H9 (cell line): ENCODE data around the gene MYOM1. TPM values are rescaled to one million over a fixed set of nuclear protein-coding genes. Genes with fewer than 3 reads are reported as not detected.

Experiments used
- DNase-seq: peaks from one replicate; pipeline ENCODE4 v3.0.0-alpha.2; 2017
- H2AFZ ChIP-seq: one replicate; pipeline ENCODE4 v1.6.1; 2013; ENCODE audit warnings: mild to moderate bottlenecking, low read length, control low read depth, moderate library complexity
- H2AK5ac ChIP-seq: 2 replicates; pipeline ENCODE4 v1.6.1; 2013; ENCODE audit warnings: low read length, control low read depth, mixed read lengths; ENCODE audit not compliant: insufficient read length
- H2BK120ac ChIP-seq: one replicate; pipeline ENCODE4 v1.6.1; 2013; ENCODE audit warnings: low read depth, mild to moderate bottlenecking, low read length, control low read depth, inconsistent platforms; ENCODE audit not compliant: poor library complexity, severe bottlenecking
- H2BK12ac ChIP-seq: 2 replicates; pipeline ENCODE4 v1.6.1; 2013; ENCODE audit warnings: low read length, control low read depth, mixed read lengths, low read depth; ENCODE audit not compliant: insufficient read length
- H2BK15ac ChIP-seq: 2 replicates; pipeline ENCODE4 v1.6.1; 2013; ENCODE audit warnings: low read depth, low read length, control low read depth
- H2BK20ac ChIP-seq: one replicate; pipeline ENCODE4 v1.6.1; 2013; ENCODE audit warnings: low read depth, mild to moderate bottlenecking, low read length, control low read depth, inconsistent platforms; ENCODE audit not compliant: poor library complexity, severe bottlenecking
- H2BK5ac ChIP-seq: 2 replicates; pipeline ENCODE4 v1.6.1; 2013; ENCODE audit warnings: low read length, control low read depth, mixed read lengths; ENCODE audit not compliant: insufficient read length
- H3K14ac ChIP-seq: 2 replicates; pipeline ENCODE4 v1.6.1; 2013; ENCODE audit warnings: low read length, control low read depth; ENCODE audit not compliant: insufficient read depth
- H3K18ac ChIP-seq: 2 replicates; pipeline ENCODE4 v1.6.1; 2013; ENCODE audit warnings: low read depth, mild to moderate bottlenecking, mixed read lengths, low read length, control low read depth; ENCODE audit not compliant: insufficient read length
- H3K23ac ChIP-seq: 2 replicates; pipeline ENCODE4 v1.6.1; 2013; ENCODE audit warnings: low read length, control low read depth, mixed read lengths, low read depth; ENCODE audit not compliant: insufficient read length
- H3K23me2 ChIP-seq: 2 replicates; pipeline ENCODE4 v1.6.1; 2013; ENCODE audit warnings: low read depth, mild to moderate bottlenecking, mixed read lengths, low read length, control low read depth; ENCODE audit not compliant: insufficient read length, poor library complexity, severe bottlenecking
- H3K27ac ChIP-seq: 2 replicates; pipeline ENCODE4 v1.5.1; 2013; ENCODE audit warnings: low read length, control low read depth, mixed read lengths, low read depth; ENCODE audit not compliant: insufficient read length
- H3K27me3 ChIP-seq: 2 replicates; pipeline ENCODE4 v1.6.1; 2013; ENCODE audit warnings: low read length, control low read depth, inconsistent platforms; ENCODE audit not compliant: insufficient read depth
- H3K4ac ChIP-seq: 2 replicates; pipeline ENCODE4 v1.6.1; 2013; ENCODE audit warnings: low read depth, mild to moderate bottlenecking, control low read depth, inconsistent platforms, low read length, moderate library complexity
- H3K4me1 ChIP-seq: 2 replicates; pipeline ENCODE4 v1.6.1; 2013; ENCODE audit warnings: low read length, control low read depth, inconsistent platforms; ENCODE audit not compliant: insufficient read depth
- H3K4me2 ChIP-seq: 2 replicates; pipeline ENCODE4 v1.6.1; 2013; ENCODE audit warnings: low read length, control low read depth, mixed read lengths; ENCODE audit not compliant: insufficient read length, insufficient read depth
- H3K56ac ChIP-seq: 2 replicates; pipeline ENCODE4 v1.6.1; 2013; ENCODE audit warnings: low read depth, mild to moderate bottlenecking, mixed read lengths, low read length, control low read depth; ENCODE audit not compliant: insufficient read length
- H3K79me1 ChIP-seq: 2 replicates; pipeline ENCODE4 v1.6.1; 2013; ENCODE audit warnings: low read depth, mild to moderate bottlenecking, moderate library complexity, low read length, control low read depth, inconsistent platforms; ENCODE audit not compliant: insufficient read depth, poor library complexity, severe bottlenecking
- H3K79me2 ChIP-seq: 2 replicates; pipeline ENCODE4 v1.6.1; 2013; ENCODE audit warnings: low read length, control low read depth, inconsistent platforms; ENCODE audit not compliant: insufficient read depth
- H3K9ac ChIP-seq: 2 replicates; pipeline ENCODE4 v1.6.1; 2013; ENCODE audit warnings: low read length, control low read depth, mixed read lengths; ENCODE audit not compliant: insufficient read length; ENCODE audit errors: extremely low read depth
- H3K9me3 ChIP-seq: one replicate; pipeline ENCODE4 v1.6.1; 2013; ENCODE audit warnings: low read depth, low read length, inconsistent platforms; ENCODE audit not compliant: control insufficient read depth
- H3T11ph ChIP-seq: one replicate; pipeline ENCODE4 v1.6.1; 2013; ENCODE audit warnings: mild to moderate bottlenecking, low read length, control low read depth, inconsistent platforms
- H4K20me1 ChIP-seq: one replicate; pipeline ENCODE4 v1.6.1; 2013; ENCODE audit not compliant: control insufficient read depth, insufficient read length, insufficient read depth
- H4K5ac ChIP-seq: 2 replicates; pipeline ENCODE4 v1.6.1; 2013; ENCODE audit warnings: low read depth, mild to moderate bottlenecking, mixed read lengths, low read length, control low read depth; ENCODE audit not compliant: insufficient read length
- H4K8ac ChIP-seq: replicated peaks from 2 replicates; pipeline ENCODE4 v1.6.1; 2013; ENCODE audit warnings: low read length, control low read depth, mixed read lengths, low read depth; ENCODE audit not compliant: insufficient read length
- H4K91ac ChIP-seq: 2 replicates; pipeline ENCODE4 v1.6.1; 2013; ENCODE audit warnings: low read depth, mild to moderate bottlenecking, moderate library complexity, mixed read lengths, low read length, control low read depth; ENCODE audit not compliant: insufficient read length
- H3K27ac Mint-ChIP-seq, 3 experiments: 2 replicates in 2 of 3; 3 replicates in 1 of 3; pipeline ENCODE4 v1.8.0; 2020 to 2021; ENCODE audit warnings: mixed read lengths in 3 of 3, mild to moderate bottlenecking in 1 of 3, moderate library complexity in 1 of 3
- H3K27me3 Mint-ChIP-seq: 2 replicates; pipeline ENCODE4 v1.8.0; 2021; ENCODE audit warnings: low read depth, mild to moderate bottlenecking, moderate library complexity, mixed read lengths
- H3K36me3 Mint-ChIP-seq, 3 experiments: 2 replicates in 2 of 3; 3 replicates in 1 of 3; pipeline ENCODE4 v1.8.0; 2020 to 2021; ENCODE audit warnings: low read depth in 3 of 3, mixed read lengths in 3 of 3; ENCODE audit not compliant: insufficient read depth in 1 of 3
- H3K4me1 Mint-ChIP-seq, 2 experiments: 2 replicates each; pipeline ENCODE4 v1.8.0; 2020; ENCODE audit warnings: mixed read lengths in 2 of 2
- H3K4me3 Mint-ChIP-seq, 2 experiments: 2 replicates in 1 of 2; 3 replicates in 1 of 2; pipeline ENCODE4 v1.8.0; 2020 to 2021; ENCODE audit warnings: mild to moderate bottlenecking in 2 of 2, mixed read lengths in 2 of 2, moderate library complexity in 1 of 2
- H3K9me3 Mint-ChIP-seq, 2 experiments: 2 replicates in 1 of 2; 3 replicates in 1 of 2; pipeline ENCODE4 v1.8.0; 2020; ENCODE audit warnings: mild to moderate bottlenecking in 2 of 2, mixed read lengths in 2 of 2, moderate library complexity in 1 of 2
- CTCF ChIP-seq: fragments of 200-600 bp; sonication (generic); conservative IDR thresholded peaks from 3 replicates; pipeline ENCODE4 v1.8.0; 2021; ENCODE audit warnings: antibody characterized with exemption, mild to moderate bottlenecking
- WGBS: extraction: QIAGEN DNeasy Blood & Tissue Kit; methylation state at CpG from one replicate; pipeline ENCODE4 v1.1.7; 2013; ENCODE audit warnings: missing lambda C conversion rate, low lambda C conversion rate, mixed read lengths; ENCODE audit not compliant: insufficient read length; ENCODE audit errors: extremely low coverage; 5-methylcytosine and 5-hydroxymethylcytosine counted together
- total RNA-seq: library from RNA; stranded (reverse); gene quantifications from 2 replicates; pipeline ENCODE4 v1.2.1, GENCODE V29; 2021

The MYOM1 gene
- total RNA-seq, 1 experiment from 2014 or later, result 0.17 TPM

GRCh38 chr18:3036108-3036507 lies 183.7 kb downstream of the MYOM1 start:
- Histone ChIP-seq H4K8ac (no peak overlapping the region), H3K18ac (no peak overlapping the region), H3T11ph (no peak overlapping the region), H3K9me3 (no peaks in the 10 kb centered on the region), H2AFZ (no peak overlapping the region), H3K9ac (no peak overlapping the region), H3K56ac (no peak overlapping the region), H3K27ac (no peak overlapping the region), H2BK5ac (no peak overlapping the region), H2BK15ac (no peak overlapping the region), H3K79me2 (no peaks in the 10 kb centered on the region), H3K4me1 (no peaks in the 10 kb centered on the region), H2BK120ac (no peak overlapping the region), H3K23me2 (no peaks in the 10 kb centered on the region), H4K5ac (no peak overlapping the region), H3K4ac (no peak overlapping the region), H3K27me3 (no peaks in the 10 kb centered on the region), H4K91ac (no peak overlapping the region), H2BK20ac (no peak overlapping the region), H2BK12ac (no peak overlapping the region), H2AK5ac (no peak overlapping the region), H3K14ac (no peak overlapping the region), H3K79me1 (no peaks in the 10 kb centered on the region), H3K4me2 (no peak overlapping the region), H4K20me1 (no peaks in the 10 kb centered on the region), H3K23ac (no peak overlapping the region)
- Mint-ChIP-seq H3K36me3 (no peaks in the 10 kb centered on the region), H3K4me1 (peaks cover 3 to 6% of the 10 kb centered on the region in 2 experiments; a peak in 2 of 4 replicates), H3K9me3 (no peaks in the 10 kb centered on the region), H3K27ac (peak overlapping the region in 1 of 3 experiments; percentile 61; a peak in 1 of 7 replicates), H3K27me3 (no peaks in the 10 kb centered on the region; the same call in 1 of the 2 replicates), H3K4me3 (no peak overlapping the region)
- TF ChIP-seq CTCF, result no peak
- WGBS, result no CpG with 5 or more reads among the region's 5 CpGs
- DNase-seq, result no peak
